ENCODE results near the gene MYO5A. TPM values are rescaled to one million over a fixed set of nuclear protein-coding genes. Genes with fewer than 3 reads are reported as not detected.
A peak's percentile ranks its signal among the peaks of the same experiment; 100 is the strongest.

MYO5A gene
- total RNA-seq, 2 donors from 2014 or later: 12.3 to 21.5 TPM

- H3K36me3 ChIP-seq: no peaks in the 10 kb centered on the region
- peak within 1 kb of the TSS; percentile 58 to 74 for H3K4me3 ChIP-seq
- DNase-seq (ENCODE audit: low spot score): no peak
- no peak for TF ChIP-seq CTCF (IDR thresholded peaks at IDR 0.05)
- H3K27ac ChIP-seq: peak within 1 kb of the TSS; percentile 48 to 70
- H3K4me1 ChIP-seq: peaks cover 0 to 12% of the 10 kb centered on the region in 2 donors
- no peaks in the 10 kb centered on the region for H3K9me3 ChIP-seq
- no peaks in the 10 kb centered on the region for H3K27me3 ChIP-seq
These were observed 233.2 kb downstream of the MYO5A start, which contains the start of gene MYO5C for GRCh38 chr15:52295421-52296001. TSS of gene MYO5C (minus strand) at chr15:52295804. CDS start at chr15:52295636, 168 bp downstream.

GRCh38 chr15:52294881-52295420 is 233.7 kb downstream of the MYO5A start:
- TF ChIP-seq CTCF (IDR thresholded peaks at IDR 0.05): no peak
- Histone ChIP-seq H3K27ac (peak overlapping the region; percentile 48 to 70), H3K4me3 (peak overlapping the region; percentile 58 to 74), H3K36me3 (no peaks in the 10 kb centered on the region), H3K4me1 (peaks cover 0 to 12% of the 10 kb centered on the region in 2 donors), H3K9me3 (no peaks in the 10 kb centered on the region), H3K27me3 (no peaks in the 10 kb centered on the region)
- DNase-seq (ENCODE audit: low spot score): no peak

GRCh38 chr15:52292780-52293392 is 235.8 kb downstream of the MYO5A start:
- no peak overlapping the region for H3K27ac ChIP-seq
- no peaks in the 10 kb centered on the region for H3K27me3 ChIP-seq

GRCh38 chr15:52291204-52291603 is 237.5 kb downstream of the MYO5A start:
- Histone ChIP-seq H3K9me3 (no peaks in the 10 kb centered on the region), H3K27me3 (no peaks in the 10 kb centered on the region), H3K4me3 (no peak overlapping the region), H3K4me1 (peaks cover 0 to 17% of the 10 kb centered on the region in 2 donors), H3K27ac (no peak overlapping the region), H3K36me3 (no peaks in the 10 kb centered on the region)
- TF ChIP-seq CTCF (IDR thresholded peaks at IDR 0.05): no peak
- DNase-seq (ENCODE audit: low spot score): no peak

More at GRCh38 chr15:52292780-52293392, 235.8 kb downstream of the MYO5A start:
- no peak for DNase-seq (ENCODE audit: low spot score)
- TF ChIP-seq CTCF (IDR thresholded peaks at IDR 0.05): no peak
- peaks cover 0 to 17% of the 10 kb centered on the region in 2 donors for H3K4me1 ChIP-seq
- no peak overlapping the region for H3K4me3 ChIP-seq
- H3K9me3 ChIP-seq: no peaks in the 10 kb centered on the region
- no peaks in the 10 kb centered on the region for H3K36me3 ChIP-seq

GRCh38 chr15:52290800-52291199 is 237.9 kb downstream of the MYO5A start:
- Histone ChIP-seq H3K4me3 (no peak overlapping the region), H3K36me3 (no peaks in the 10 kb centered on the region), H3K9me3 (no peaks in the 10 kb centered on the region), H3K4me1 (peaks cover 0 to 16% of the 10 kb centered on the region in 2 donors), H3K27ac (no peak overlapping the region), H3K27me3 (no peaks in the 10 kb centered on the region)
- TF ChIP-seq CTCF (IDR thresholded peaks at IDR 0.05): no peak
- no peak for DNase-seq (ENCODE audit: low spot score)

Data from right atrium auricular region (tissue), 2 donors.